ENCODE measurements around the gene DQX1.
"Not testable (repeated sequence)": the region's sequence is repeated elsewhere in the genome, so short reads cannot be mapped to it uniquely, and the experiment has no call there.

Gene DQX1

GRCh38 chr2:74491648-74492544 lies 34.1 kb downstream of the DQX1 start:
- no peak for DNase-seq

GRCh38 chr2:74489906-74490305 lies 36.1 kb downstream of the DQX1 start:
- no peak for DNase-seq

- DNase-seq: no peak
Measured at GRCh38 chr2:74488643-74489481, 37.2 kb downstream of the DQX1 start.

GRCh38 chr2:74486141-74486540 lies 39.9 kb downstream of the DQX1 start:
- DNase-seq: no peak

GRCh38 chr2:74483675-74484164 lies 42.3 kb downstream of the DQX1 start:
- not testable (repeated sequence) for DNase-seq

DNA sequence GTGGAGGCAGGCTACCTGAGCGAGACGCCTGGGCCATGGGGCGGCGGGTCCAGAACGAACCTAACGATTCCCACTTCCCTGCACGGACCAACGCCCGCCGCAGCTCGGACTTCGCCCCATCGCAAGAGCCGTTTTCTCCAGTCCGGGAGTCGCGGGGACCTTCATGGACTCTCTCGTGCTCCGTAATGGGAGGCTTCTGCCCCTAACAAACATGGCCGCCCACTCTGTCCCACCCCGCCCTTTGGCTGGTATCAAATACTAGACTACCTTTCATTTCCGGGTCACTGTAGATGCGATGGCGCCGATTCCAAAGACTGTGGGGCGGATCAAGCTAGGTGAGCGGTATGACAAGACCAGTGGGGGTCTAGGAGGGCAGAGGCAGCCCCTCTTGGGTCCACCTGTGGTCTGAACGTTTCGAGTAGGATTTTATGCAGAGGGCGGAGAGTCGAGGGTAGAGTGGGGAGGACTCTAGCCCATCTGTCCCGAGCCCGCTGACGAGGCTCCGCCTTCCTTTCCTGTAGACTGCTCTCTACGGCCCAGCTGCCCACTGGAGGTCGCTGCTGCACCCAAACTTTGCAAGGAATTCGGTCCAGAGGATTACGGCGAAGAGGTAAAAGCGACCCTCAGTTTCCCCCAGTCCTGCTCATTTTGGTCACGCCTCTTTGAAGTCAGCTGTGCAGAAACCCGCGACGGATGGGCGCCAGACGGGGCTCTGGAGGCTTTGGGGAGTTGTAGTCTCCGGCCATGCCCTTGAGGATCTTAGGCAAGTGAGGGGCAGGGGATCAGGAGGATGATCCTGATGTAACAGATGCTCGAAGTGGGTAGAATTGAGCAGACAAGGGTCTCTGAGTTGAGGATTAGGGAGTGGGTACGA lies 43.0 kb downstream of the DQX1 start, which contains the start of the genes CCDC142 and TTC31:
Gene CCDC142, minus strand, starts transcription at position 198 of the 874 bp plus-strand sequence. Its CDS starts 161 bp downstream, at position 37.
Gene TTC31, plus strand, starts transcription at position 281 of the 874 bp plus-strand sequence. Its CDS starts 15 bp downstream, at position 296.
- peak; percentile 94 to 95 for DNase-seq

DNA sequence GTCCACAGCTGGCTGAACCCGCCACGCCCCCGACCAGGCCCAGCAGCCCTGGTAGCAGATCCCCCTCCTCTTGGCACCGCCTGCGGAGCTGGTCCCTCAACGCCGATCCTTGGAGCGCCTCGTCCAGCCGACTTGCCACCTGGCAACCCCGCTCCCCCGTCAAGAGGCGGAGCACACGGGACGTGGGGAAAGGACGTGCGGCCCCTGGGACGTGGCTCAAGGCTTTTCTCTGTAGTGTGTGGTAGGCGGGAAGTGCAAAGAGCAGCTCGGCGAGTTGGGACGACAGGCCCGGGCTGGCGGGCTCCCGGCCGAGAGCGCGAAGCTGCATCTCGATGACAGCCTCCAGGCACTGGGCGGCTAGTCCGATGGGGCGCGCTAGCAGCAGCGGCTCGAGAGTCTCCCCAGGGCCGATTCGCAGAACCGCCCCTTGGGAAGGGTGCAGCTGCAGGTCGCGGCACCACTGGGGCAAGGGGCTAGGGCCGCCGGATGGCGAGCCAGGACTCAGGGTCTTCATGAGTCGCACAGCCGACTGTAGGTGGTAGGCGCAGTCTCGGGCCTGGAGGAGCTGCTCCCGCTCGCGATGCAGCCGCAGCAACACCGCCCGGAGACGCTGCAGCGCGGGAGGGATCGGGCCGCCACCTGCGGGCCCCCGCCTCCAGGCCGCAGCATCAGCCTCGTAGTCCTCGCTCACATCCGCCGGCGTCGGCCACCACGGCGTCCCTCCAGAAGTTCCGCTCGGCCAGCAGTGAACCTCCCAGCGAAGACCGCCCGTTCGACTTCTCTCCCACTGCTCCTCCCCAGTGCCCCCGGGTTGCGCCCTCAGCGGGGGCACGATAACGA lies 43.9 kb downstream of the DQX1 start:
- DNase-seq: peak in 1 of 2 experiments; percentile 70

- no peak for DNase-seq
Measured at GRCh38 chr2:74481431-74481830, 44.6 kb downstream of the DQX1 start.

DNA sequence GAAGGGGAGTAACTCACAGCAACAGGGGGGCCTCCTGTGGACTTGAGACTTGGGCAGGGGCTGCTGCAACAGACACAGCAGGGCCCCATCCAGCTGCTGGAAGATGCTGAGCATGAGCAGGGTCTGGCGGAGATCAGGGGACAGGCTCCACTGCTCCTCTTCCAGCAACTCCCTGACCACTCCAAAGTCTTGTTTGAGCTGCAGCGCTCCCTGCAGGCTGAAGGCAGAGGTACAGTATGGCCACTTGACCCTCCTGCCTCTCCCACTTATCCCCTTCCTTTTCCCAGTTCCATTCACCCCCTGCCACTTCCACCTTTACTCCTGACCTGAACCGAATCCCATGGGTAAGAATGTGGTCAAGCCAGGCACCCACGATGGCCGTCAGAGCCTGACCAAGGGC lies 51.1 kb downstream of the DQX1 start:
- DNase-seq: no peak

DNA sequence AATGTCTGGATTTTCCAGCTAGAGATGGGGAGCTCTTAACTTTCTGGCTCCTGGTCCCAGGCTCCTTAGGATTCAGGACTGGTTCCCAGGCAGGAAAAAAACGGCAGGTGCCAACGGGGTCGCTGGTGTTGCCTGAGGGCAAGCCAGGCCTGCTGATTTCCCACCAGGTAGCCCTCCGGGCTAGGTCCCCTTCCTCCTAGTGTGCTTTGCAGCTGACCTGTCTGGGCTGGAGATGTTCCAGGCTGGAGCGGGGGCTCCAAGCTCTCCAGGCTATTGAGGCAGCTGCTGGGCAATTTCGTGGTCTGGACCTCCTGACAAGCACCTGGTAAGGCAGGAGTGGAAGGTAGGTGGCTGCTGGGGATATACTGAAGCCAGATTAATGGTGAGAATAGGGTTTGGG lies 51.5 kb downstream of the DQX1 start:
- DNase-seq: no peak

GRCh38 chr2:74472945-74473258 lies 53.1 kb downstream of the DQX1 start:
- no peak for DNase-seq

DNA sequence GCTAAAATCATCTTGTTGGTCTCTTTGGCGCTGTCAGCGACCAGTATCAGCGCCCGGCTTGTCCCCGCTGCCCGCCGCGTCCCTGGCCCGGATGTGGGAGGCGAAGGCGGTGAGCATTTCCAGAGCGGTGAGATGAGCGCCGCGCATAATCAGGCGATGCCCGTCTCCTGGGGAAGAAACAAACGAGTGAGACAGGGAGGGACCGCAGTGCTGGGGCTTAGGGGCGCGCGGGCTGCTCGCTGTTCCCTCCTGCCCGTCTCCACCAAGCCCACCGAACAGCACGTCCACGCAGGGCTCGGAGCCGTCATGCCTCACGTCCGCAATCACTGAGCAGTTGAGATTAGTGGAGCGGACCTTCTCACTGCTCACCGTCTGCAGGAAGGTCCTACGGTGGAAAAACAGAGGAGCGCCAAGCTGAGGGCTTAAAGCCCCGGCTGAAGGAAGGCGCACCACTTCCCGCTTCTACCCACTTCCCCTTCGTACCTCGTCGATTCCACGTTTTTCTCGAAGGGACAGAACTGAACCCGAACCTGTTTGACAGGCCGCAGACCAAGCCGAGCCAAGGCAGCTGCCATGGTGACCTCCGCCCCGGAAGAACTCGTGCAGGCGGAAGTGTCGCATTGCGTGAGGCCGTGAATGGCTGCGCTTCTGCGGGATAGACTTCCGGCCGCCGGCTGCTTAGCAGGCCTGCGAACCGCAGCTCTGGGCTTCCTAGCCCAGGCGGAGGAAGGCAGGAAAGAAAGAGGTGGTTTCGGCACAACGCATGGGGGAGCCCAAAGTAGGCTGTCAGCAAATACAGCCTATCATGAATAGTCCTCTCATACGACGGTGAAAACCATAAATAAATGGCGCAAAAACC lies 53.7 kb downstream of the DQX1 start, which contains the start of gene MRPL53:
Gene MRPL53, minus strand, starts transcription at position 595 of the 859 bp plus-strand sequence. Its CDS starts 20 bp downstream, at position 575.
- peak; percentile 92 for DNase-seq

GRCh38 chr2:74471332-74472065 lies 54.5 kb downstream of the DQX1 start:
- DNase-seq: no peak

- not testable (repeated sequence) for DNase-seq
Measured at GRCh38 chr2:74470742-74471141, 55.3 kb downstream of the DQX1 start.

Data from SHP77 (cell line).